ENCODE measurements around the gene GPC2. TPM values are rescaled to one million over a fixed set of nuclear protein-coding genes. Genes with fewer than 3 reads are reported as not detected.

The GPC2 gene
- total RNA-seq, 6 experiments from 2014 or later = 0.57 to 1.4 (median 0.86) TPM

- TF ChIP-seq CTCF (IDR thresholded peaks at IDR 0.05) = no peak
- Mint-ChIP-seq H3K27ac (peak overlapping the region; percentile 98), H3K4me3 (peak overlapping the region; percentile 97), H3K36me3 (ENCODE audit: low read depth) (peaks cover 21% of the 10 kb centered on the region), H3K9me3 (no peaks in the 10 kb centered on the region), H3K27me3 (ENCODE audit: insufficient read depth) (no peaks in the 10 kb centered on the region; the same call in 1 of the 2 replicates), H3K4me1 (ENCODE audit: low read depth) (peaks cover 8% of the 10 kb centered on the region)
- DNase-seq = peak; percentile 50
Observed at GRCh38 chr7:100119970-100120732, 57.0 kb downstream of the GPC2 start.

Small RNA genes lying within 50 kb of the gene (microRNA-seq; reads per million reads assigned to microRNA genes)
- gene MIR4658 = not detected

Other genes with a start within 250 kb of the GPC2 start
- gene GJC3, start 247.8 kb downstream of the GPC2 start, total RNA-seq (2021; fragmentation: NEBNext Ultra II Directional; extraction: Animal tissue kit (Norgen Biotek cat#: 25700)) = not detected
- gene AZGP1, start 201.3 kb downstream of the GPC2 start, total RNA-seq (2021; fragmentation: NEBNext Ultra II Directional; extraction: Animal tissue kit (Norgen Biotek cat#: 25700)) = not detected
- gene ZKSCAN1, start 161.8 kb downstream of the GPC2 start, total RNA-seq (2021; fragmentation: NEBNext Ultra II Directional; extraction: Animal tissue kit (Norgen Biotek cat#: 25700)) = 10 to 100 TPM; 55.9 to 77.4 (median 63.1) TPM
- gene ZSCAN21, start 127.6 kb downstream of the GPC2 start, total RNA-seq (2021; fragmentation: NEBNext Ultra II Directional; extraction: Animal tissue kit (Norgen Biotek cat#: 25700)) = 1 to 10 TPM; 8.2 to 9.8 (median 9.2) TPM
- gene ZNF3, start 95.7 kb downstream of the GPC2 start, total RNA-seq (2021; fragmentation: NEBNext Ultra II Directional; extraction: Animal tissue kit (Norgen Biotek cat#: 25700)) = 10 to 100 TPM; 16.5 to 19.4 (median 18.3) TPM
- 100 to 1,000 TPM; 253 to 334 (median 302) TPM for gene COPS6, start 88.4 kb downstream of the GPC2 start, total RNA-seq (2021; fragmentation: NEBNext Ultra II Directional; extraction: Animal tissue kit (Norgen Biotek cat#: 25700))
- 100 to 1,000 TPM in 5 of 6 experiments, 10 to 100 TPM in 1; 70.9 to 139 (median 124) TPM for gene MCM7, start 76.0 kb downstream of the GPC2 start, total RNA-seq (2021; fragmentation: NEBNext Ultra II Directional; extraction: Animal tissue kit (Norgen Biotek cat#: 25700))
- 10 to 100 TPM; 20.2 to 24.5 (median 21.9) TPM for gene AP4M1, start 75.7 kb downstream of the GPC2 start, total RNA-seq (2021; fragmentation: NEBNext Ultra II Directional; extraction: Animal tissue kit (Norgen Biotek cat#: 25700))
- 10 to 100 TPM; 66.4 to 78.6 (median 77.4) TPM for gene TAF6, start 58.0 kb downstream of the GPC2 start, total RNA-seq (2021; fragmentation: NEBNext Ultra II Directional; extraction: Animal tissue kit (Norgen Biotek cat#: 25700))
- 10 to 100 TPM; 24.4 to 32.4 (median 26.3) TPM for gene CNPY4, start 57.7 kb downstream of the GPC2 start, total RNA-seq (2021; fragmentation: NEBNext Ultra II Directional; extraction: Animal tissue kit (Norgen Biotek cat#: 25700))
- 1 to 10 TPM; 2.3 to 3.0 (median 2.5) TPM for gene MBLAC1, start 50.4 kb downstream of the GPC2 start, total RNA-seq (2021; fragmentation: NEBNext Ultra II Directional; extraction: Animal tissue kit (Norgen Biotek cat#: 25700))
- 100 to 1,000 TPM in 5 of 6 experiments, 10 to 100 TPM in 1; 99.5 to 137 (median 110) TPM for gene LAMTOR4, start 28.5 kb downstream of the GPC2 start, total RNA-seq (2021; fragmentation: NEBNext Ultra II Directional; extraction: Animal tissue kit (Norgen Biotek cat#: 25700))
- gene TRAPPC14, start 18.7 kb downstream of the GPC2 start, total RNA-seq (2021; fragmentation: NEBNext Ultra II Directional; extraction: Animal tissue kit (Norgen Biotek cat#: 25700)) = 10 to 100 TPM; 19.1 to 23.4 (median 21.7) TPM
- 1 to 10 TPM; 5.1 to 8.6 (median 7.1) TPM for gene GAL3ST4, start 8.8 kb downstream of the GPC2 start, total RNA-seq (2021; fragmentation: NEBNext Ultra II Directional; extraction: Animal tissue kit (Norgen Biotek cat#: 25700))
- under 1 TPM; 0.24 to 0.91 (median 0.43) TPM for gene STAG3, start 537 bp upstream of the GPC2 start, total RNA-seq (2021; fragmentation: NEBNext Ultra II Directional; extraction: Animal tissue kit (Norgen Biotek cat#: 25700))
- under 1 TPM in 4 of 6 experiments, not detected in 2; 0.51 to 0.87 (median 0.61) TPM for gene PVRIG, start 42.6 kb upstream of the GPC2 start, total RNA-seq (2021; fragmentation: NEBNext Ultra II Directional; extraction: Animal tissue kit (Norgen Biotek cat#: 25700))
- gene SPDYE3, start 130.3 kb upstream of the GPC2 start, total RNA-seq (2021; fragmentation: NEBNext Ultra II Directional; extraction: Animal tissue kit (Norgen Biotek cat#: 25700)) = not detected
- 10 to 100 TPM in 4 of 6 experiments, 1 to 10 TPM in 2; 7.0 to 12.6 (median 10.6) TPM for gene PILRB, start 180.7 kb upstream of the GPC2 start, total RNA-seq (2021; fragmentation: NEBNext Ultra II Directional; extraction: Animal tissue kit (Norgen Biotek cat#: 25700))
- under 1 TPM in 4 of 6 experiments, not detected in 2; 0.30 to 0.34 (median 0.31) TPM for gene PILRA, start 196.1 kb upstream of the GPC2 start, total RNA-seq (2021; fragmentation: NEBNext Ultra II Directional; extraction: Animal tissue kit (Norgen Biotek cat#: 25700))